NT2/D1 (cell line): ENCODE data around the gene CMBL.

ENCODE experiments used
- SUZ12 ChIP-seq: IDR thresholded peaks from 2 replicates; pipeline ENCODE4 v1.6.1; 2011; ENCODE audit not compliant: insufficient read length, insufficient read depth; ENCODE audit errors: extremely low read depth
- YY1 ChIP-seq: IDR thresholded peaks from 2 replicates; pipeline ENCODE4 v1.6.1; 2011; ENCODE audit not compliant: insufficient read length, insufficient read depth
- ZNF274 ChIP-seq: IDR thresholded peaks from 2 replicates; pipeline ENCODE4 v1.6.1; 2011; ENCODE audit warnings: mild to moderate bottlenecking, low read depth, low read length

DNA sequence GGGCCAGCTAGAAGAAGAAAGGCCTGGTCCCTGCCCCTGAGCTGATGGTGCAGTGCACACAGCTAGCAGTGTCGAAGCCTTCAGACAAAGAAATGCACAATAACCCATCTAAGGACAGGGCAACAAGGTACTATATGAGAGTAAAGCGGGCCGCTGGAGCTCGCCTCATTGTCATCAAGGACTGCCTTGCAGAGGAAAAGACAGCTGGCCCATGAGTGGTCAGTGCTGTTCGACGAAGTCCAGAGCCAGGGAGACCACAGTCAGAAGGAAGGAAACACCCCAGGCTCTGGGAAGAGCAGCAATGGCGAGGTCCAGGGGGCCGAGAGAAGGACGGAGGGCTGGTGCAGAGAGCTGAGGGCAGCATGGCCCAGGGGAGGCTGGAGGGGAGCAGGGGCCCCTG is 75.3 kb downstream of the CMBL start:
- TF ChIP-seq YY1 (no peak), ZNF274 (no peak), SUZ12 (no peak)
